Myocyte (in vitro differentiated cells): ENCODE data around the gene ARPC2. TPM values are rescaled to one million over a fixed set of nuclear protein-coding genes. Genes with fewer than 3 reads are reported as not detected.

Experiments used
- DNase-seq: peaks from one replicate; pipeline ENCODE4 v3.0.0-alpha.2; 2012; ENCODE audit warnings: low read depth
- total RNA-seq: library from RNA; depleted of rRNA; stranded (reverse); fragments of >200 nt; gene quantifications from 2 replicates; pipeline ENCODE4 v1.2.3, GENCODE V29; 2014

ARPC2 gene
- total RNA-seq, 1 donor from 2014 or later = 270 TPM

- DNase-seq = peak; percentile 43
Observed at GRCh38 chr2:218217360-218218267, 625 bp downstream of the ARPC2 start.

- no peak for DNase-seq
Observed at GRCh38 chr2:218218268-218219185, 1.5 kb downstream of the ARPC2 start.

- no peak for DNase-seq
Observed at GRCh38 chr2:218219934-218220333, 2.9 kb downstream of the ARPC2 start.

- DNase-seq = no peak
Observed at GRCh38 chr2:218221000-218221399, 4.0 kb downstream of the ARPC2 start.

- no peak for DNase-seq
Observed at GRCh38 chr2:218223046-218223445, 6.1 kb downstream of the ARPC2 start.

- DNase-seq = no peak
Observed at GRCh38 chr2:218224186-218224585, 7.2 kb downstream of the ARPC2 start.

GRCh38 chr2:218226903-218227302, 9.9 kb downstream of the ARPC2 start:
- DNase-seq = no peak

GRCh38 chr2:218228366-218229090, 11.5 kb downstream of the ARPC2 start:
- DNase-seq = no peak

- peak; percentile 55 for DNase-seq
Observed at GRCh38 chr2:218229239-218229638, 12.2 kb downstream of the ARPC2 start.

- no peak for DNase-seq
Observed at GRCh38 chr2:218229851-218230250, 12.9 kb downstream of the ARPC2 start.

GRCh38 chr2:218230882-218231281, 13.9 kb downstream of the ARPC2 start:
- peak; percentile 27 for DNase-seq

GRCh38 chr2:218233543-218233942, 16.6 kb downstream of the ARPC2 start:
- no peak for DNase-seq

- no peak for DNase-seq
Observed at GRCh38 chr2:218234521-218234920, 17.5 kb downstream of the ARPC2 start.

- no peak for DNase-seq
Observed at GRCh38 chr2:218235017-218235416, 18.0 kb downstream of the ARPC2 start.

GRCh38 chr2:218236829-218237228, 19.8 kb downstream of the ARPC2 start:
- DNase-seq = no peak

- DNase-seq = no peak
Observed at GRCh38 chr2:218238887-218239286, 21.9 kb downstream of the ARPC2 start.

GRCh38 chr2:218244204-218244603, 27.2 kb downstream of the ARPC2 start:
- no peak for DNase-seq

GRCh38 chr2:218244665-218245064, 27.7 kb downstream of the ARPC2 start:
- DNase-seq = no peak

- peak; percentile 71 for DNase-seq
Observed at GRCh38 chr2:218245214-218245613, 28.2 kb downstream of the ARPC2 start.

GRCh38 chr2:218249691-218250090, 32.7 kb downstream of the ARPC2 start:
- DNase-seq = no peak

GRCh38 chr2:218252509-218253231, 35.7 kb downstream of the ARPC2 start:
- DNase-seq = peak; percentile 88
